HG03108 (cell line): ENCODE results near the gene HPSE2.

Experiments
- ATAC-seq: cut with Tn5 transposase; IDR thresholded peaks from one replicate; pipeline ENCODE4 v1.9.1; 2021; ENCODE audit warnings: moderate library complexity; ENCODE audit not compliant: unreplicated experiment

Gene HPSE2

GRCh38 chr10:98855403-98856189, 380.1 kb downstream of the HPSE2 start:
- no peak for ATAC-seq

GRCh38 chr10:98852686-98853085, 383.0 kb downstream of the HPSE2 start:
- ATAC-seq = no peak

- ATAC-seq = no peak
Measured at GRCh38 chr10:98848361-98848760, 387.3 kb downstream of the HPSE2 start.

GRCh38 chr10:98846787-98847186, 388.9 kb downstream of the HPSE2 start:
- no peak for ATAC-seq

GRCh38 chr10:98833542-98833941, 402.1 kb downstream of the HPSE2 start:
- ATAC-seq = no peak

- ATAC-seq = no peak
Measured at GRCh38 chr10:98832738-98833137, 402.9 kb downstream of the HPSE2 start.

GRCh38 chr10:98832196-98832595, 403.5 kb downstream of the HPSE2 start:
- ATAC-seq = no peak

- no peak for ATAC-seq
Measured at GRCh38 chr10:98831391-98831790, 404.3 kb downstream of the HPSE2 start.

GRCh38 chr10:98825741-98826140, 409.9 kb downstream of the HPSE2 start:
- no peak for ATAC-seq

GRCh38 chr10:98817396-98817795, 418.3 kb downstream of the HPSE2 start:
- no peak for ATAC-seq

- ATAC-seq = no peak
Measured at GRCh38 chr10:98815039-98815885, 420.4 kb downstream of the HPSE2 start.

GRCh38 chr10:98814470-98814869, 421.2 kb downstream of the HPSE2 start:
- no peak for ATAC-seq

GRCh38 chr10:98808282-98808892, 427.3 kb downstream of the HPSE2 start:
- no peak for ATAC-seq

- ATAC-seq = no peak
Measured at GRCh38 chr10:98800263-98800662, 435.4 kb downstream of the HPSE2 start.

- no peak for ATAC-seq
Measured at GRCh38 chr10:98795467-98795866, 440.2 kb downstream of the HPSE2 start.

- ATAC-seq = no peak
Measured at GRCh38 chr10:98790817-98791216, 444.8 kb downstream of the HPSE2 start.

- no peak for ATAC-seq
Measured at GRCh38 chr10:98778277-98778759, 457.3 kb downstream of the HPSE2 start.

- ATAC-seq = no peak
Measured at GRCh38 chr10:98758463-98758862, 477.2 kb downstream of the HPSE2 start.

GRCh38 chr10:98748298-98748697, 487.4 kb downstream of the HPSE2 start:
- no peak for ATAC-seq

GRCh38 chr10:98745645-98746044, 490.0 kb downstream of the HPSE2 start:
- no peak for ATAC-seq

GRCh38 chr10:98720551-98720950, 515.1 kb downstream of the HPSE2 start:
- no peak for ATAC-seq

GRCh38 chr10:98713586-98713985, 522.1 kb downstream of the HPSE2 start:
- ATAC-seq = no peak
